Endometrial microvascular endothelial cells (primary cell): ENCODE measurements around the gene FASLG. TPM values are rescaled to one million over a fixed set of nuclear protein-coding genes. Genes with fewer than 3 reads are reported as not detected.

Experiments used
- total RNA-seq: library from RNA; depleted of rRNA; stranded (reverse); fragments of >200 nt; gene quantifications from one replicate; pipeline ENCODE4 v1.2.3, GENCODE V29; 2015; ENCODE audit errors: inconsistent ontology term

Gene FASLG
- total RNA-seq, 1 donor from 2014 or later, result not detected

Other genes with a start within 250 kb of the FASLG start
- not detected for gene C1orf105, start 238.4 kb upstream of the FASLG start, total RNA-seq
- gene PIGC, start 215.0 kb upstream of the FASLG start, total RNA-seq, result 28.4 TPM
- 31.4 TPM for gene SUCO, start 126.0 kb upstream of the FASLG start, total RNA-seq